B cell (primary cell): ENCODE results near the gene CYTH2.

Source experiments
- EZH2 ChIP-seq: IDR thresholded peaks from 2 replicates; pipeline ENCODE4 v1.6.1; 2012; ENCODE audit warnings: borderline replicate concordance, low read depth, mild to moderate bottlenecking, moderate library complexity, low read length; ENCODE audit not compliant: insufficient read depth, poor library complexity, severe bottlenecking
- TF ChIP-seq, protein P1 (sequence below): fragments of 200-600 bp; IDR thresholded peaks from one replicate; pipeline ENCODE4 v1.8.0; 2022; ENCODE audit warnings: antibody characterized with exemption, mild to moderate bottlenecking

DNA sequence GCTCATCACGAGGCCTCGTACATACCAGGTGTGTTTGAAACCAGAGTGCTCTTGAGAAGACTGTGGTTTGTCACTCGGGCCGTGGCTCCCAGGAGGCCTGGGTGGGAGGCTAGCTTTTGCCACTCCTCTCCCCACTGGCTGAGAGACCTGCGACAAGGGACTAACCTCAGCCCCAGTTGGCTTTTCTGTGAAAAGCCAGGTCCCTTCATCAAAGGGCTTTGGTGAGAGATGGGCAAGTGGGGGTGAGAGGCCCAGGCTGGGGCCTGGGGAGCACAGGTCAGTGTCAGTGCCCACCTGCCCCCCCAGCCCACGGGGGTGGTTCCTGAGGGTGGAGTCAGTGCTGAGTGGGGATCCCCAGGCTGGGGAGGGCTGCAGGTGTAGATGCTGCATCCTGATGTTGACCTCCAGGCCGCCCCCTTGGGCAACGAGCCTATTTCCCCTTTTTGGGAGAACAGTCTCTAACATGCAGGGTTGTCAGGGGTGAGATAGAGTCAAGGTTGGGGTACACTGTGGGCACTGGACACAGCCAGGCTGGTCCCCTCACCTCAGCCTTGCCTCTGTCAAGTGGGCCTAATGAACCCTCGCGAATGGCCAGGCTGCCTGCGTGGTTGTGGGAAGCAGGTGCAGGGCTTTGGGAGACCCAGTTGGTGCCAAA, 13.1 kb upstream of the CYTH2 start:
- TF ChIP-seq, protein P1, sequence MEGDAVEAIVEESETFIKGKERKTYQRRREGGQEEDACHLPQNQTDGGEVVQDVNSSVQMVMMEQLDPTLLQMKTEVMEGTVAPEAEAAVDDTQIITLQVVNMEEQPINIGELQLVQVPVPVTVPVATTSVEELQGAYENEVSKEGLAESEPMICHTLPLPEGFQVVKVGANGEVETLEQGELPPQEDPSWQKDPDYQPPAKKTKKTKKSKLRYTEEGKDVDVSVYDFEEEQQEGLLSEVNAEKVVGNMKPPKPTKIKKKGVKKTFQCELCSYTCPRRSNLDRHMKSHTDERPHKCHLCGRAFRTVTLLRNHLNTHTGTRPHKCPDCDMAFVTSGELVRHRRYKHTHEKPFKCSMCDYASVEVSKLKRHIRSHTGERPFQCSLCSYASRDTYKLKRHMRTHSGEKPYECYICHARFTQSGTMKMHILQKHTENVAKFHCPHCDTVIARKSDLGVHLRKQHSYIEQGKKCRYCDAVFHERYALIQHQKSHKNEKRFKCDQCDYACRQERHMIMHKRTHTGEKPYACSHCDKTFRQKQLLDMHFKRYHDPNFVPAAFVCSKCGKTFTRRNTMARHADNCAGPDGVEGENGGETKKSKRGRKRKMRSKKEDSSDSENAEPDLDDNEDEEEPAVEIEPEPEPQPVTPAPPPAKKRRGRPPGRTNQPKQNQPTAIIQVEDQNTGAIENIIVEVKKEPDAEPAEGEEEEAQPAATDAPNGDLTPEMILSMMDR: no peak
- TF ChIP-seq EZH2: no peak
